OCI-LY3 (cell line): ENCODE results near the gene PAPOLG.

ENCODE experiments used
- H2AFZ ChIP-seq: fragments of 200-600, 300-600 bp; shearing (Covaris generic); 2 replicates; pipeline ENCODE4 v1.6.0; 2014; ENCODE audit warnings: antibody characterized with exemption, low read depth, low read length
- H3K27ac ChIP-seq: fragments of 200-600, 300-600 bp; sonication (generic); 2 replicates; pipeline ENCODE4 v1.5.1; 2014; ENCODE audit warnings: mild to moderate bottlenecking, low read length, moderate library complexity, mixed read lengths
- H3K27me3 ChIP-seq: fragments of 200-600, 300-600 bp; sonication (generic); 2 replicates; pipeline ENCODE4 v1.6.1; 2014; ENCODE audit warnings: low read depth, low read length, mixed read lengths
- H3K36me3 ChIP-seq: fragments of 200-600, 300-600 bp; sonication (generic); replicated peaks from 2 replicates; pipeline ENCODE3; 2014; ENCODE audit warnings: low read depth, low read length, mixed read lengths
- H3K4me1 ChIP-seq: fragments of 300-600, 200-600 bp; sonication (generic); 2 replicates; pipeline ENCODE4 v1.6.1; 2014; ENCODE audit warnings: low read length, mixed read lengths
- H3K4me2 ChIP-seq: fragments of 200-600, 300-600 bp; sonication (generic); 2 replicates; pipeline ENCODE4 v1.6.1; 2014; ENCODE audit warnings: low read length, mixed read lengths
- H3K4me3 ChIP-seq: fragments of 300-600, 200-600 bp; sonication (generic); 2 replicates; pipeline ENCODE4 v1.5.1; 2014; ENCODE audit warnings: antibody characterized with exemption, mild to moderate bottlenecking, low read length, moderate library complexity
- H3K79me2 ChIP-seq: fragments of 300-600, 200-600 bp; shearing (Covaris generic); 2 replicates; pipeline ENCODE4 v1.6.1; 2014; ENCODE audit warnings: mild to moderate bottlenecking, low read length, mixed read lengths
- H3K9ac ChIP-seq: fragments of 300-600, 200-600 bp; shearing (Covaris generic); 2 replicates; pipeline ENCODE4 v1.6.0; 2014; ENCODE audit warnings: mild to moderate bottlenecking, low read length, moderate library complexity
- H3K9me3 ChIP-seq: fragments of 200-600, 300-600 bp; shearing (Covaris generic); 2 replicates; pipeline ENCODE4 v1.6.1; 2014; ENCODE audit warnings: low read length, mixed read lengths; ENCODE audit not compliant: insufficient read depth
- H4K20me1 ChIP-seq: fragments of 200-600, 300-600 bp; sonication (generic); 2 replicates; pipeline ENCODE4 v1.6.1; 2016; ENCODE audit warnings: low read length, mixed read lengths; ENCODE audit not compliant: insufficient read depth
- CTCF ChIP-seq: fragments of 200-600, 300-600 bp; sonication (generic); IDR thresholded peaks from 2 replicates; pipeline ENCODE4 v1.5.1; 2014; ENCODE audit warnings: antibody characterized with exemption, low read length, low read depth
- EZH2phosphoT487 ChIP-seq: fragments of 200-600 bp; shearing (Covaris generic); IDR thresholded peaks from 2 replicates; pipeline ENCODE4 v1.6.1; 2018; ENCODE audit warnings: antibody characterized with exemption, mixed run types, low read depth

Gene PAPOLG

GRCh38 chr2:60715561-60715960, 40.5 kb upstream of the PAPOLG start:
- no peaks in the 10 kb centered on the region for H3K36me3 ChIP-seq
- TF ChIP-seq CTCF, result no peak
- H3K9ac ChIP-seq, result no peak overlapping the region
- H3K4me1 ChIP-seq, result no peaks in the 10 kb centered on the region
- no peak overlapping the region for H3K27ac ChIP-seq
- no peak overlapping the region for H3K4me2 ChIP-seq
- no peak overlapping the region for H3K4me3 ChIP-seq
- no peaks in the 10 kb centered on the region for H3K9me3 ChIP-seq
- H3K27me3 ChIP-seq, result no peaks in the 10 kb centered on the region
- H4K20me1 ChIP-seq, result no peaks in the 10 kb centered on the region
- no peak overlapping the region for H2AFZ ChIP-seq
- no peaks in the 10 kb centered on the region for H3K79me2 ChIP-seq

GRCh38 chr2:60717691-60718090, 38.4 kb upstream of the PAPOLG start:
- Histone ChIP-seq H3K79me2 (no peaks in the 10 kb centered on the region), H3K9ac (no peak overlapping the region), H3K27ac (no peak overlapping the region), H2AFZ (no peak overlapping the region), H3K4me3 (no peak overlapping the region), H3K27me3 (no peaks in the 10 kb centered on the region), H3K4me1 (no peaks in the 10 kb centered on the region), H3K9me3 (no peaks in the 10 kb centered on the region), H3K36me3 (no peaks in the 10 kb centered on the region), H3K4me2 (no peak overlapping the region), H4K20me1 (no peaks in the 10 kb centered on the region)
- TF ChIP-seq EZH2phosphoT487, result no peak
- TF ChIP-seq CTCF, result no peak

GRCh38 chr2:60719331-60719730, 36.7 kb upstream of the PAPOLG start:
- Histone ChIP-seq H2AFZ (no peak overlapping the region), H3K27ac (no peak overlapping the region)

GRCh38 chr2:60725466-60725865, 30.6 kb upstream of the PAPOLG start:
- Histone ChIP-seq H3K9me3 (no peaks in the 10 kb centered on the region), H3K27ac (no peak overlapping the region), H4K20me1 (no peaks in the 10 kb centered on the region)

More at GRCh38 chr2:60719331-60719730, 36.7 kb upstream of the PAPOLG start:
- H3K4me2 ChIP-seq, result no peak overlapping the region
- H3K4me1 ChIP-seq, result no peaks in the 10 kb centered on the region
- no peaks in the 10 kb centered on the region for H3K27me3 ChIP-seq
- no peak overlapping the region for H3K4me3 ChIP-seq
- TF ChIP-seq CTCF (no peak), EZH2phosphoT487 (no peak)
- no peak overlapping the region for H3K9ac ChIP-seq
- no peaks in the 10 kb centered on the region for H3K79me2 ChIP-seq
- H4K20me1 ChIP-seq, result no peaks in the 10 kb centered on the region
- H3K9me3 ChIP-seq, result no peaks in the 10 kb centered on the region
- no peaks in the 10 kb centered on the region for H3K36me3 ChIP-seq

More at GRCh38 chr2:60725466-60725865, 30.6 kb upstream of the PAPOLG start:
- Histone ChIP-seq H3K4me1 (no peaks in the 10 kb centered on the region), H3K79me2 (no peaks in the 10 kb centered on the region), H3K9ac (no peak overlapping the region), H3K4me3 (no peak overlapping the region), H3K36me3 (no peaks in the 10 kb centered on the region), H3K27me3 (no peaks in the 10 kb centered on the region), H2AFZ (no peak overlapping the region), H3K4me2 (no peak overlapping the region)
- TF ChIP-seq CTCF, result no peak
- no peak for TF ChIP-seq EZH2phosphoT487
